ENCODE results near the gene SREK1.

SREK1 gene

DNA sequence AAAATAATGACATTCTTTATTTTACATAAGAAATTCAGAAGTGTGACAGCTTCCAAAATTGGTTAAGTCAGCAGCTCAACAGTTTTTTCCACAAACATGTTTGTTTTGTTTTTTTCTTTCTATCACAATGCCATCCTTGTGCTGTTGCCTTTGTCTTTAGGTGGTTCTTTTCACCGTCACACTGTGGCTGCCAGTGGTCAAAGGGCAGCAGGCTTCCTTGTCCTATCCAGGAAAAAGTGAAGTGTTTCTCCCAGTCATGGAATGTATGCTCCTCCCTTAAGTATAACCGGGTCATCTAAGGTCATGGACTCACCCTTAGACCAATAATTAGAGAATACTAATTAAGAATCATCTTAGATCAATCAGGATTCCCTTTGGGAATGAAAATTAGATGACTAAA, 87.4 kb downstream of the SREK1 start:
- H3K4me3 ChIP-seq (ENCODE audit: low read depth, low read length), result no peak overlapping the region
- DNase-seq (ENCODE audit: low read depth), result no peak
- TF ChIP-seq MYC (IDR thresholded peaks at IDR 0.05; ENCODE audit: low read depth, low read length), result no peak

DNA sequence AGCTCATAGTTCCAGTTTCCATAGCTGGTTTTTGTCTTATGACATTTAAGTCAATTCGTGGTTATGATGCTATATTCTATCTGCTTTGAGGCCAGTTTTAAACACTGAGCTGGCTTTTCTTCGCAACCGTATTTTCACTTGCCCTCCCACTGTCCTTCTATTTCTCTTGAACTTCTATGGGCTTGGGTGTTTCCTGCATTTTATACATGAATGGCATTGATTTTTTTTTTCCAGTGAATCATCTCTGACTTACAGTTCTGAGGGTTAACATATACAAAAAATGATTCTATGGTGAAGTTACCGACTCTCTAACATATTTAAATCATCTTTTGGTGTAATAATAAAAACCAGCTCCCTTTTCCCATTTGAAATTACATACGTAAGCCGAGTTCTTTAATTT, 88.2 kb downstream of the SREK1 start:
- H3K4me3 ChIP-seq (ENCODE audit: low read depth, low read length), result no peak overlapping the region
- DNase-seq (ENCODE audit: low read depth), result no peak
- TF ChIP-seq, protein P1, sequence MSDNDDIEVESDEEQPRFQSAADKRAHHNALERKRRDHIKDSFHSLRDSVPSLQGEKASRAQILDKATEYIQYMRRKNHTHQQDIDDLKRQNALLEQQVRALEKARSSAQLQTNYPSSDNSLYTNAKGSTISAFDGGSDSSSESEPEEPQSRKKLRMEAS (IDR thresholded peaks at IDR 0.05; ENCODE audit: low read depth, low read length), result no peak
- TF ChIP-seq MYC (IDR thresholded peaks at IDR 0.05; ENCODE audit: low read depth, low read length) (no peak), POLR2A (IDR thresholded peaks at IDR 0.05; ENCODE audit: extremely low read depth, insufficient read length) (no peak)
- TF ChIP-seq, protein P2, sequence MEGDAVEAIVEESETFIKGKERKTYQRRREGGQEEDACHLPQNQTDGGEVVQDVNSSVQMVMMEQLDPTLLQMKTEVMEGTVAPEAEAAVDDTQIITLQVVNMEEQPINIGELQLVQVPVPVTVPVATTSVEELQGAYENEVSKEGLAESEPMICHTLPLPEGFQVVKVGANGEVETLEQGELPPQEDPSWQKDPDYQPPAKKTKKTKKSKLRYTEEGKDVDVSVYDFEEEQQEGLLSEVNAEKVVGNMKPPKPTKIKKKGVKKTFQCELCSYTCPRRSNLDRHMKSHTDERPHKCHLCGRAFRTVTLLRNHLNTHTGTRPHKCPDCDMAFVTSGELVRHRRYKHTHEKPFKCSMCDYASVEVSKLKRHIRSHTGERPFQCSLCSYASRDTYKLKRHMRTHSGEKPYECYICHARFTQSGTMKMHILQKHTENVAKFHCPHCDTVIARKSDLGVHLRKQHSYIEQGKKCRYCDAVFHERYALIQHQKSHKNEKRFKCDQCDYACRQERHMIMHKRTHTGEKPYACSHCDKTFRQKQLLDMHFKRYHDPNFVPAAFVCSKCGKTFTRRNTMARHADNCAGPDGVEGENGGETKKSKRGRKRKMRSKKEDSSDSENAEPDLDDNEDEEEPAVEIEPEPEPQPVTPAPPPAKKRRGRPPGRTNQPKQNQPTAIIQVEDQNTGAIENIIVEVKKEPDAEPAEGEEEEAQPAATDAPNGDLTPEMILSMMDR (IDR thresholded peaks at IDR 0.05; ENCODE audit: low read depth, low read length), result no peak

DNA sequence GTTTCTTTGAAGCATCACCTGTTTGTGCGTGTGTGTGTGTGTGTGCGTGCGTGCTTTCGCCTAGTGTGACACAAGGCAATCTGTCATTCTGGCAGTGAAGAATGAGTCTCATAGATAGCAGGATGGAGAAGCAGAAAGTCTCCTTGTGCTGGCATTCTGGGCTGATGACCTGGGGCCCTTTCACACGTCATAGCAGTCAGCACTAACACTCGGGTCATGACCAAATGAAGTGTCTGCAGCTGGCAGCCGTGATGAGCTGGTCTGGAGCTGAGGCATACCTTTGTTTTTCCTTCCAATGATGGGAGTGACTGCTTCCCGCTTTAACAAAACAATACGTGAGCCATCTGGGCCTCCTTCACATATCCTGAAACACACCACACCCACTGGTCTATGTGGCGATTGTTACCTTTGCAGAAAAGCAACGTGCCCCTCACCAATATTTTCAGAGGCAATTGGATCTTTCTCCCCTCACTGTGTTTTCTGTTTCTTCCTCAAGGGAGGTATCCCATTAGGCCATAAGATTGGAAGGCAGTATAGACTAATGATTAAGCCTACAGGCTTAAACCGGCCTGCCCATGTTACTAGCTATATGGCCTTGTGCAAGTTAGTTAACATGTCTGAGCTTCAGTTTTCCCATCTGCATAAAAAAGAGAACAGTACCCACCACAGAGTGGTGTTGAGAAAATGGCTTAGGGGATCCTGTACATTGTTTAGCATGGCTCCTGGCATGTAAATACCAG, 88.8 kb downstream of the SREK1 start:
- no peak overlapping the region for H3K4me3 ChIP-seq (ENCODE audit: low read depth, low read length)
- no peak for DNase-seq (ENCODE audit: low read depth)
- TF ChIP-seq, protein P1 (IDR thresholded peaks at IDR 0.05; ENCODE audit: low read depth, low read length), result no peak
- no peak for TF ChIP-seq MYC (IDR thresholded peaks at IDR 0.05; ENCODE audit: low read depth, low read length)
- no peak for TF ChIP-seq POLR2A (IDR thresholded peaks at IDR 0.05; ENCODE audit: extremely low read depth, insufficient read length)

Measured in NB4 (cell line).